H1 (cell line): ENCODE results near the gene CAP2. TPM values are rescaled to one million over a fixed set of nuclear protein-coding genes. Genes with fewer than 3 reads are reported as not detected.

Source experiments
- CTCF ChIA-PET: fragments of 300-600 bp; sonication (Branson Sonifier 250); formaldehyde crosslinking; loops from one replicate; lab custom pipeline; 2021; ENCODE audit not compliant: partially characterized antibody; lab: Charles Lee
- POLR2A ChIA-PET: fragments of 300-600 bp; sonication (Branson Sonifier 250); formaldehyde crosslinking; loops from one replicate; lab custom pipeline; 2021; ENCODE audit warnings: inconsistent platforms; ENCODE audit not compliant: partially characterized antibody; lab: Charles Lee
- DNase-seq, 2 experiments: peaks; one replicate each; pipeline versions ENCODE4 v3.0.0 to v3.0.0-alpha.2; 2010 to 2022; ENCODE audit warnings: low spot score in 2 of 2, low read depth in 1 of 2, mixed read lengths in 1 of 2
- FAIRE-seq: peaks from 2 replicates; lab custom pipeline; 2011; peaks lifted over from hg19 to GRCh38; lab: Jason Lieb, UNC
- H2AFZ ChIP-seq: 2 replicates; pipeline ENCODE4 v1.8.1; 2012; ENCODE audit warnings: low read length, inconsistent platforms
- H2AK5ac ChIP-seq: 2 replicates; pipeline ENCODE4 v1.6.1; 2013; ENCODE audit warnings: low read depth, low read length
- H2BK120ac ChIP-seq: replicated peaks from 2 replicates; pipeline ENCODE3; 2013; ENCODE audit warnings: low read depth, low read length, inconsistent platforms
- H2BK12ac ChIP-seq: 2 replicates; pipeline ENCODE4 v1.6.1; 2013; ENCODE audit warnings: low read depth, low read length
- H2BK15ac ChIP-seq: 2 replicates; pipeline ENCODE4 v1.6.1; 2013; ENCODE audit warnings: low read length
- H2BK20ac ChIP-seq: 2 replicates; pipeline ENCODE4 v1.6.1; 2013; ENCODE audit warnings: low read length
- H2BK5ac ChIP-seq: 2 replicates; pipeline ENCODE4 v1.6.1; 2013; ENCODE audit warnings: low read depth, low read length
- H3K14ac ChIP-seq: 2 replicates; pipeline ENCODE4 v1.6.1; 2013; ENCODE audit warnings: inconsistent platforms; ENCODE audit not compliant: insufficient read length
- H3K18ac ChIP-seq: 2 replicates; pipeline ENCODE4 v1.6.1; 2013; ENCODE audit warnings: low read length; ENCODE audit errors: extremely low read depth
- H3K23ac ChIP-seq: 2 replicates; pipeline ENCODE4 v1.6.1; 2013; ENCODE audit warnings: inconsistent platforms; ENCODE audit not compliant: insufficient read length
- H3K23me2 ChIP-seq: 2 replicates; pipeline ENCODE4 v1.6.1; 2013; ENCODE audit warnings: low read depth, low read length
- H3K27ac ChIP-seq: 2 replicates; pipeline ENCODE4 v1.6.1; 2011; ENCODE audit warnings: low read depth, low read length, inconsistent platforms
- H3K27me3 ChIP-seq, 4 experiments: replicated peaks in 1 of 4; 1 replicate in 1 of 4; 2 replicates in 3 of 4; pipeline versions ENCODE4 v1.6.1 to v1.8.1; 2011 to 2013; ENCODE audit warnings: low read length in 3 of 4, mild to moderate bottlenecking in 3 of 4, inconsistent platforms in 2 of 4, mixed read lengths in 2 of 4, moderate library complexity in 1 of 4; ENCODE audit not compliant: control insufficient read depth in 3 of 4, insufficient read depth in 3 of 4; ENCODE audit errors: extremely low read depth in 1 of 4
- H3K36me3 ChIP-seq, 4 experiments: 2 replicates each; pipeline versions ENCODE4 v1.6.1 to v1.8.1; 2011 to 2013; ENCODE audit warnings: mild to moderate bottlenecking in 4 of 4, low read length in 3 of 4, moderate library complexity in 2 of 4, control low read depth in 1 of 4, inconsistent platforms in 1 of 4; ENCODE audit not compliant: insufficient read depth in 4 of 4, control insufficient read depth in 2 of 4
- H3K4ac ChIP-seq: replicated peaks from 2 replicates; pipeline ENCODE3; 2013; ENCODE audit warnings: low read length, low read depth, mixed read lengths, inconsistent platforms; ENCODE audit not compliant: insufficient read length
- H3K4me1 ChIP-seq, 4 experiments: replicated peaks in 1 of 4; 1 replicate in 1 of 4; 2 replicates in 3 of 4; pipeline versions ENCODE4 v1.6.1 to v1.8.1; 2011 to 2013; ENCODE audit warnings: low read length in 3 of 4, inconsistent platforms in 2 of 4, mixed read lengths in 1 of 4; ENCODE audit not compliant: insufficient read depth in 4 of 4, control insufficient read depth in 3 of 4
- H3K4me2 ChIP-seq, 2 experiments: 2 replicates each; pipeline versions ENCODE4 v1.6.1 to v1.8.1; 2011 to 2013; ENCODE audit warnings: low read depth in 2 of 2, low read length in 2 of 2, control low read depth in 1 of 2, inconsistent platforms in 1 of 2, mild to moderate bottlenecking in 1 of 2; ENCODE audit not compliant: insufficient read depth in 1 of 2
- H3K4me3 ChIP-seq, 4 experiments: fragments of 200-600, 300-600 bp in 1 of 4; sonication (generic), shearing (Covaris generic), sonication (Bioruptor Twin) in 1 of 4; 2 replicates each; pipeline versions ENCODE4 v1.5.1 to v1.8.1; 2011 to 2016; ENCODE audit warnings: low read length in 4 of 4, low read depth in 3 of 4, control low read depth in 2 of 4, inconsistent platforms in 2 of 4, mild to moderate bottlenecking in 2 of 4, mixed read lengths in 1 of 4, moderate library complexity in 1 of 4; ENCODE audit not compliant: insufficient read depth in 2 of 4; ENCODE audit errors: extremely low read depth in 1 of 4
- H3K56ac ChIP-seq: replicated peaks from 2 replicates; pipeline ENCODE3; 2013; ENCODE audit warnings: low read depth, mild to moderate bottlenecking, mixed read lengths, low read length, inconsistent platforms; ENCODE audit not compliant: insufficient read length
- H3K79me1 ChIP-seq: 2 replicates; pipeline ENCODE4 v1.6.1; 2013; ENCODE audit warnings: low read depth, low read length, control low read depth
- H3K79me2 ChIP-seq, 2 experiments: 2 replicates each; pipeline versions ENCODE4 v1.6.1 to v1.8.1; 2012 to 2013; ENCODE audit warnings: low read length in 2 of 2, mild to moderate bottlenecking in 2 of 2, inconsistent platforms in 1 of 2; ENCODE audit not compliant: insufficient read depth in 2 of 2, control insufficient read depth in 1 of 2
- H3K9ac ChIP-seq, 4 experiments: replicated peaks in 1 of 4; 1 replicate in 1 of 4; 2 replicates in 3 of 4; pipeline versions ENCODE4 v1.6.1 to v1.8.1; 2011 to 2013; ENCODE audit warnings: low read depth in 3 of 4, low read length in 3 of 4, control low read depth in 2 of 4, mild to moderate bottlenecking in 2 of 4, moderate library complexity in 2 of 4, inconsistent platforms in 1 of 4; ENCODE audit errors: extremely low read depth in 1 of 4
- H3K9me3 ChIP-seq, 2 experiments: 2 replicates each; pipeline versions ENCODE4 v1.6.1 to v1.8.1; 2012 to 2013; ENCODE audit warnings: mild to moderate bottlenecking in 2 of 2, moderate library complexity in 2 of 2, control low read depth in 1 of 2, inconsistent platforms in 1 of 2, low read depth in 1 of 2, low read length in 1 of 2, mixed read lengths in 1 of 2; ENCODE audit not compliant: insufficient read depth in 2 of 2
- H4K20me1 ChIP-seq, 2 experiments: replicated peaks in 1 of 2; 2 replicates each; pipeline versions ENCODE3 to v1.8.1; 2011 to 2013; ENCODE audit warnings: inconsistent platforms in 2 of 2, low read length in 2 of 2, mild to moderate bottlenecking in 1 of 2; ENCODE audit not compliant: insufficient read depth in 2 of 2, control insufficient read depth in 1 of 2
- H4K5ac ChIP-seq: 2 replicates; pipeline ENCODE4 v1.6.1; 2013; ENCODE audit warnings: low read length, low read depth, mixed read lengths, inconsistent platforms; ENCODE audit not compliant: insufficient read length
- H4K8ac ChIP-seq: 2 replicates; pipeline ENCODE4 v1.8.0; 2013; ENCODE audit warnings: mild to moderate bottlenecking, moderate library complexity, low read length, inconsistent platforms; ENCODE audit not compliant: insufficient read depth; ENCODE audit errors: extremely low read depth
- H4K91ac ChIP-seq: replicated peaks from 2 replicates; pipeline ENCODE3; 2013; ENCODE audit warnings: low read length, mixed read lengths, inconsistent platforms; ENCODE audit not compliant: insufficient read length
- ATF2 ChIP-seq: IDR thresholded peaks from 2 replicates; pipeline ENCODE4 v1.6.1; 2012; ENCODE audit warnings: low read length, inconsistent platforms
- CBX8 ChIP-seq: fragments of 300-800, 300-1000 bp; sonication (generic); IDR thresholded peaks from 2 replicates; pipeline ENCODE4 v1.7.1; 2016; ENCODE audit warnings: low read depth, low read length, borderline replicate concordance
- CHD1 ChIP-seq: IDR thresholded peaks from 2 replicates; pipeline ENCODE4 v1.6.1; 2012; ENCODE audit warnings: low read depth, low read length, improper control_type of control experiment
- CTCF ChIP-seq, 3 experiments: IDR thresholded peaks; 1 replicate in 2 of 3; 2 replicates in 1 of 3; pipeline versions ENCODE4 v1.5.1 to v1.6.1; 2011; ENCODE audit warnings: low read length in 3 of 3, mild to moderate bottlenecking in 3 of 3, inconsistent platforms in 2 of 3, low read depth in 1 of 3, moderate library complexity in 1 of 3; ENCODE audit not compliant: insufficient read depth in 1 of 3; ENCODE audit errors: control extremely low read depth in 1 of 3
- E2F6 ChIP-seq: IDR thresholded peaks from 2 replicates; pipeline ENCODE4 v1.6.1; 2012; ENCODE audit warnings: inconsistent platforms
- PHF8 ChIP-seq: fragments of 200-600 bp; sonication (generic); conservative IDR thresholded peaks from 2 replicates; pipeline ENCODE4 v1.7.1; 2012; ENCODE audit warnings: low read depth, mild to moderate bottlenecking, inconsistent platforms, low read length, moderate library complexity
- SAP30 ChIP-seq: fragments of 300-600 bp; sonication (generic); IDR thresholded peaks from 2 replicates; pipeline ENCODE4 v1.7.1; 2012; ENCODE audit warnings: low read length, moderate library complexity, mild to moderate bottlenecking, inconsistent platforms; ENCODE audit not compliant: insufficient read depth, insufficient replicate concordance
- SIRT6 ChIP-seq: IDR thresholded peaks from one replicate; pipeline ENCODE4 v1.7.1; 2012; ENCODE audit warnings: low read length, inconsistent platforms
- TEAD4 ChIP-seq: IDR thresholded peaks from 2 replicates; pipeline ENCODE4 v1.6.1; 2012; ENCODE audit warnings: low read depth, low read length, inconsistent platforms, mixed read lengths
- WGBS, 2 experiments: shearing (Covaris generic) in 1 of 2; methylation state at CpG; one replicate each; pipeline versions ENCODE4 v1.1.6 to v1.1.7; 2013 to 2015; ENCODE audit warnings: low lambda C conversion rate in 2 of 2, mixed read lengths in 2 of 2, inconsistent platforms in 1 of 2, low coverage in 1 of 2, missing lambda C conversion rate in 1 of 2; ENCODE audit not compliant: insufficient replicate concordance in 2 of 2, insufficient coverage in 1 of 2, insufficient read length in 1 of 2; ENCODE audit errors: extremely low coverage in 1 of 2, missing lambda C conversion rate in 1 of 2; 5-methylcytosine and 5-hydroxymethylcytosine counted together
- polyA plus RNA-seq, 7 experiments: library from polyadenylated mRNA; depleted of rRNA in 3 of 7; stranded (reverse) in 5 of 7; unstranded in 2 of 7; fragments of >200 nt in 5 of 7; fragments of 200-250 nt in 2 of 7; gene quantifications; 1 replicate in 5 of 7; 2 replicates in 1 of 7; 4 replicates in 1 of 7; pipeline versions ENCODE4 v1.2.1 to v1.2.3, GENCODE V29; 2011 to 2013; ENCODE audit warnings: missing spikeins in 2 of 7, mixed read lengths in 2 of 7
- total RNA-seq: library from RNA; stranded (reverse); fragmentation: NEBNext Ultra II Directional; extraction: Animal tissue kit (Norgen Biotek cat#: 25700); gene quantifications from 2 replicates; pipeline ENCODE4 v1.2.1, GENCODE V29; 2021

CAP2 gene
- total and polyA plus RNA-seq, 2 of the 8 experiments (the other 6 are each of a cell fraction or from before 2014, with no cell fraction given), result 7.2 to 10.0 TPM

DNA sequence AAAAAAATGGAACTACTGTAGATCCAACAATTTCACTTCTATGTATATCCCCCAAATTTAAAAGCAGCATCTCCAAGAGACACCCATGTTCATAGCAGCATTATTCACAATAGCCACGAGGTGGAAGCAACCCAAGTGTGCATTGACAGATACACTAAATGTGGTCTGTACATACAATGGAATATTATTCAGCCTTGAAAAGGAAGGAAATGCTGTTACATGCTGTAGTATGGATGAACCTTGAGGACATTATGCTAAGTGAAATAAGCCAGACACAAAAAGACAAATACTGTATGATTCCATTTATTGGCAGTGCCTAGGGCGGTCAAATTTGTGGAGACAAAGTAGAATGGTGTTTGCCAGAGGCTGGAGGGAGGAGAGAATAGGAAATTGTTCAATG, 34.2 kb downstream of the CAP2 start:
- no peak overlapping the region for H3K9ac ChIP-seq
- no peak overlapping the region for H2BK120ac ChIP-seq
- no peak overlapping the region for H2AFZ ChIP-seq
- H3K36me3 ChIP-seq, result peaks cover 0 to 5% (median 3%) of the 10 kb centered on the region in 4 experiments; a peak in 3 of 8 replicates
- no peaks in the 10 kb centered on the region for H4K20me1 ChIP-seq
- 95% methylated on average over 2 of the region's 2 CpGs; no CpG with 5 or more reads in 1 of the 2 experiments for WGBS, 2 experiments
- no peak overlapping the region for H4K91ac ChIP-seq
- H3K79me1 ChIP-seq, result no peaks in the 10 kb centered on the region
- H3K56ac ChIP-seq, result no peak overlapping the region
- H3K18ac ChIP-seq, result no peak overlapping the region
- no peak overlapping the region for H4K5ac ChIP-seq
- H2AK5ac ChIP-seq, result no peak overlapping the region
- H3K4me1 ChIP-seq, result peaks cover 0 to 6% (median 1%) of the 10 kb centered on the region in 4 experiments; a peak in 2 of 7 replicates
- H4K8ac ChIP-seq, result no peak overlapping the region
- H2BK5ac ChIP-seq, result no peak overlapping the region
- no peaks in the 10 kb centered on the region for H3K9me3 ChIP-seq
- no peak overlapping the region for H2BK20ac ChIP-seq
- no peak overlapping the region for H3K4ac ChIP-seq
- H3K4me2 ChIP-seq, result no peak overlapping the region
- H3K14ac ChIP-seq, result no peak overlapping the region
- POLR2A ChIA-PET, result no interaction called here
- no peak overlapping the region for H2BK12ac ChIP-seq
- H3K27me3 ChIP-seq, result no peaks in the 10 kb centered on the region
- no peak overlapping the region for H3K27ac ChIP-seq
- no peak overlapping the region for H3K4me3 ChIP-seq
- H3K23ac ChIP-seq, result no peak overlapping the region
- no peak overlapping the region for H2BK15ac ChIP-seq
- DNase-seq, result no peak
- no peaks in the 10 kb centered on the region for H3K23me2 ChIP-seq
- CTCF ChIA-PET, result no interaction called here
- no peaks in the 10 kb centered on the region for H3K79me2 ChIP-seq
- FAIRE-seq, result no peak
- TF ChIP-seq ATF2 (no peak), CBX8 (no peak), PHF8 (no peak), CHD1 (no peak), E2F6 (no peak), SIRT6 (no peak), CTCF (IDR thresholded peaks at IDR 0.05; ENCODE audit: control extremely low read depth in 1 of 3, insufficient read depth in 1 of 3, low read depth in 1 of 3, low read length in 3 of 3) (no peak), TEAD4 (no peak), SAP30 (no peak)
